ENCODE measurements around the gene ATP11A.
"Not testable (repeated sequence)": the region's sequence is repeated elsewhere in the genome, so short reads cannot be mapped to it uniquely, and the experiment has no call there.

The ATP11A gene

GRCh38 chr13:112883241-112883945 lies 193.6 kb downstream of the ATP11A start:
- peaks cover 16% of the 10 kb centered on the region for H3K36me3 ChIP-seq (replicated peaks; ENCODE audit: low read depth, low read length)
- H3K9ac ChIP-seq (ENCODE audit: low read length): no peak overlapping the region
- no peaks in the 10 kb centered on the region for H3K4me1 ChIP-seq (ENCODE audit: low read length)
- no peak overlapping the region for H3K4me2 ChIP-seq (ENCODE audit: low read length)
- no peaks in the 10 kb centered on the region for H3K27me3 ChIP-seq (ENCODE audit: low read depth, low read length)
- no peaks in the 10 kb centered on the region for H3K9me3 ChIP-seq (ENCODE audit: insufficient read depth, low read length)
- TF ChIP-seq CTCF (IDR thresholded peaks at IDR 0.05; ENCODE audit: low read depth, low read length) (no peak), EZH2phosphoT487 (IDR thresholded peaks at IDR 0.05; ENCODE audit: low read depth) (no peak)
- H3K27ac ChIP-seq (ENCODE audit: low read length): no peak overlapping the region
- H2AFZ ChIP-seq (ENCODE audit: low read depth, low read length): no peak overlapping the region
- H4K20me1 ChIP-seq (ENCODE audit: insufficient read depth, low read length): no peaks in the 10 kb centered on the region
- no peak overlapping the region for H3K4me3 ChIP-seq (ENCODE audit: low read length)
- no peaks in the 10 kb centered on the region for H3K79me2 ChIP-seq (ENCODE audit: low read length)

- not testable (repeated sequence) for H4K20me1 ChIP-seq (ENCODE audit: insufficient read depth, low read length); H3K27ac ChIP-seq (ENCODE audit: low read length); H3K4me2 ChIP-seq (ENCODE audit: low read length); H3K9ac ChIP-seq (ENCODE audit: low read length); H3K27me3 ChIP-seq (ENCODE audit: low read depth, low read length); H3K9me3 ChIP-seq (ENCODE audit: insufficient read depth, low read length); H3K4me1 ChIP-seq (ENCODE audit: low read length); H2AFZ ChIP-seq (ENCODE audit: low read depth, low read length); H3K4me3 ChIP-seq (ENCODE audit: low read length); H3K79me2 ChIP-seq (ENCODE audit: low read length)
- H3K36me3 ChIP-seq (replicated peaks; ENCODE audit: low read depth, low read length): peaks cover 16% of the 10 kb centered on the region
Observed at GRCh38 chr13:112884700-112885099, 194.9 kb downstream of the ATP11A start.

GRCh38 chr13:112885242-112885781 lies 195.5 kb downstream of the ATP11A start:
- H3K79me2 ChIP-seq (ENCODE audit: low read length): no peaks in the 10 kb centered on the region
- H3K4me3 ChIP-seq (ENCODE audit: low read length): no peak overlapping the region
- no peak overlapping the region for H3K27ac ChIP-seq (ENCODE audit: low read length)
- H4K20me1 ChIP-seq (ENCODE audit: insufficient read depth, low read length): no peaks in the 10 kb centered on the region
- H3K9me3 ChIP-seq (ENCODE audit: insufficient read depth, low read length): no peaks in the 10 kb centered on the region
- H3K27me3 ChIP-seq (ENCODE audit: low read depth, low read length): no peaks in the 10 kb centered on the region
- H2AFZ ChIP-seq (ENCODE audit: low read depth, low read length): no peak overlapping the region
- TF ChIP-seq EZH2phosphoT487 (IDR thresholded peaks at IDR 0.05; ENCODE audit: low read depth) (no peak), CTCF (IDR thresholded peaks at IDR 0.05; ENCODE audit: low read depth, low read length) (no peak)
- H3K4me1 ChIP-seq (ENCODE audit: low read length): no peaks in the 10 kb centered on the region
- no peak overlapping the region for H3K4me2 ChIP-seq (ENCODE audit: low read length)
- no peak overlapping the region for H3K9ac ChIP-seq (ENCODE audit: low read length)
- H3K36me3 ChIP-seq (replicated peaks; ENCODE audit: low read depth, low read length): peaks cover 16% of the 10 kb centered on the region

- Histone ChIP-seq H3K36me3 (replicated peaks; ENCODE audit: low read depth, low read length) (peaks cover 13% of the 10 kb centered on the region), H3K27me3 (ENCODE audit: low read depth, low read length) (no peaks in the 10 kb centered on the region), H4K20me1 (ENCODE audit: insufficient read depth, low read length) (no peaks in the 10 kb centered on the region), H3K79me2 (ENCODE audit: low read length) (no peaks in the 10 kb centered on the region), H2AFZ (ENCODE audit: low read depth, low read length) (no peak overlapping the region), H3K9me3 (ENCODE audit: insufficient read depth, low read length) (no peaks in the 10 kb centered on the region), H3K4me1 (ENCODE audit: low read length) (no peaks in the 10 kb centered on the region), H3K9ac (ENCODE audit: low read length) (no peak overlapping the region), H3K4me2 (ENCODE audit: low read length) (no peak overlapping the region), H3K27ac (ENCODE audit: low read length) (no peak overlapping the region), H3K4me3 (ENCODE audit: low read length) (no peak overlapping the region)
- TF ChIP-seq CTCF (IDR thresholded peaks at IDR 0.05; ENCODE audit: low read depth, low read length) (no peak), EZH2phosphoT487 (IDR thresholded peaks at IDR 0.05; ENCODE audit: low read depth) (no peak)
Observed at GRCh38 chr13:112885782-112886268, 196.0 kb downstream of the ATP11A start.
